Measurements from ENCODE around the gene EIF2A.
A peak's percentile ranks its signal among the peaks of the same experiment; 100 is the strongest.
"Not testable (repeated sequence)": the region's sequence is repeated elsewhere in the genome, so short reads cannot be mapped to it uniquely, and the experiment has no call there.

The EIF2A gene

GRCh38 chr3:150546226-150547044, at the start of gene EIF2A, which contains the start of gene SERP1:
Gene EIF2A, plus strand, starts transcription at chr3:150546787. Its CDS starts 16 bp downstream, at chr3:150546803.
Gene SERP1, minus strand, starts transcription at chr3:150546496. Its CDS starts 361 bp downstream, at chr3:150546135.
- DNase-seq = peak; percentile 99

- DNase-seq = peak; percentile 34
These were observed 48.6 kb upstream of the EIF2A start for GRCh38 chr3:150497956-150498355.

GRCh38 chr3:150500960-150501359, 45.6 kb upstream of the EIF2A start:
- not testable (repeated sequence) for DNase-seq

- no peak for DNase-seq
These were observed 43.0 kb upstream of the EIF2A start for GRCh38 chr3:150503402-150504099.

- DNase-seq = no peak
These were observed 42.1 kb upstream of the EIF2A start for GRCh38 chr3:150504483-150504882.

- DNase-seq = no peak
These were observed 38.2 kb upstream of the EIF2A start for GRCh38 chr3:150508401-150508800.

GRCh38 chr3:150509780-150510179, 36.8 kb upstream of the EIF2A start:
- DNase-seq = no peak

GRCh38 chr3:150511122-150511821, 35.3 kb upstream of the EIF2A start:
- DNase-seq = peak; percentile 8

GRCh38 chr3:150515210-150515609, 31.4 kb upstream of the EIF2A start:
- no peak for DNase-seq

GRCh38 chr3:150519026-150519425, 27.6 kb upstream of the EIF2A start:
- no peak for DNase-seq

GRCh38 chr3:150520408-150520807, 26.2 kb upstream of the EIF2A start:
- no peak for DNase-seq

GRCh38 chr3:150521463-150521862, 25.1 kb upstream of the EIF2A start:
- DNase-seq = peak; percentile 9

GRCh38 chr3:150523538-150523937, 23.0 kb upstream of the EIF2A start:
- DNase-seq = no peak

- DNase-seq = no peak
These were observed 18.9 kb upstream of the EIF2A start for GRCh38 chr3:150527464-150528255.

- DNase-seq = peak; percentile 27
These were observed 18.2 kb upstream of the EIF2A start for GRCh38 chr3:150528354-150528797.

- no peak for DNase-seq
These were observed 14.8 kb upstream of the EIF2A start for GRCh38 chr3:150531775-150532174.

- DNase-seq = no peak
These were observed 11.4 kb upstream of the EIF2A start for GRCh38 chr3:150535204-150535603.

- no peak for DNase-seq
These were observed 8.0 kb upstream of the EIF2A start for GRCh38 chr3:150538324-150539208.

- DNase-seq = no peak
These were observed 6.3 kb upstream of the EIF2A start for GRCh38 chr3:150540297-150540696.

- no peak for DNase-seq
These were observed 5.6 kb upstream of the EIF2A start for GRCh38 chr3:150540991-150541390.

GRCh38 chr3:150543128-150543527, 3.5 kb upstream of the EIF2A start:
- DNase-seq = no peak
